Ascending aorta (tissue), 2 donors: ENCODE results near the gene PSMB7. TPM values are rescaled to one million over a fixed set of nuclear protein-coding genes. Genes with fewer than 3 reads are reported as not detected.

ENCODE experiments used
- DNase-seq, 2 donors: peaks; one replicate each; pipeline ENCODE4 v3.0.0-alpha.2; 2019; ENCODE audit warnings: low spot score in 2 of 2
- H3K27ac ChIP-seq, 2 donors: fragments of 200-600 bp; sonication (generic); one replicate each; pipeline ENCODE4 v1.5.1; 2016 to 2017; ENCODE audit warnings: mild to moderate bottlenecking in 1 of 2
- H3K27me3 ChIP-seq: fragments of 200-600 bp; sonication (generic); one replicate; pipeline ENCODE4 v1.5.1; 2017
- H3K36me3 ChIP-seq, 2 donors: fragments of 200-600 bp; sonication (generic); one replicate each; pipeline ENCODE4 v1.5.1; 2016
- H3K4me1 ChIP-seq, 2 donors: fragments of 200-600 bp; sonication (generic); one replicate each; pipeline ENCODE4 v1.5.1; 2016 to 2017; ENCODE audit warnings: mild to moderate bottlenecking in 1 of 2
- H3K4me3 ChIP-seq, 2 donors: fragments of 200-600 bp; sonication (generic); one replicate each; pipeline ENCODE4 v1.5.1; 2016 to 2017; ENCODE audit warnings: mild to moderate bottlenecking in 1 of 2
- H3K9me3 ChIP-seq, 2 donors: fragments of 200-600 bp; sonication (generic); one replicate each; pipeline ENCODE4 v1.5.1; 2016
- CTCF ChIP-seq, 3 experiments: fragments of 200-600 bp in 2 of 3; fragments of 450-650 bp in 1 of 3; sonication (generic) in 2 of 3; IDR thresholded peaks; one replicate each; pipeline ENCODE4 v1.5.1; 2016 to 2019; ENCODE audit warnings: antibody characterized with exemption in 3 of 3, mild to moderate bottlenecking in 1 of 3, moderate library complexity in 1 of 3
- intact Hi-C: fragments of 100-400 bp; cut with DNase I; formaldehyde crosslinking; loops from one replicate; pipeline ENCODE4 v1.15.1; 2023
- total RNA-seq: library from RNA; depleted of rRNA; stranded (reverse); fragments of >200 nt; gene quantifications from one replicate; pipeline ENCODE4 v1.1.0, GENCODE V29; 2016

Gene PSMB7
- total RNA-seq, 1 donor from 2014 or later, result 21.1 TPM

DNA sequence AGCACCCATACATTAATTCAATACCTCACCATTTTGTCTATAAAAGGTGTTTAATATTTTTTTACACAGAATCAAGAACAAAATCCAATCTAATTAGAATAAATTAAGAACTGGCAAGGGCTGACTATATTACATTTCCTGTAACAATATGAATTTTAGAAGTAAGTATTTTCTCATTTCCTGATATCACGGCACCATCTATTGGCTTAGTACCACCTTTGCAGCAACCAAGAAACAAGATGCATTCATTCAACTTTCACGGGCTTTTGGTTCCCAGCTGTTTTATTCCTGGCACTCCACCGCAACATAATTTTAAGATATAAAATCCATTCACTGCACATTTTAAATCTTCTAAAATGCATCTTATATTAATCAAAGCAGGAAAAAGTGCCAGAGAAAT lies 20.6 kb downstream of the PSMB7 start:
- intact Hi-C loops, result loop anchor here (10.0 kb wide), 1 partner anchor 270 kb away; no protein-coding TSS in a partner anchor
- H3K4me1 ChIP-seq, result peaks cover 3 to 4% of the 10 kb centered on the region in 2 donors
- TF ChIP-seq CTCF (IDR thresholded peaks at IDR 0.05), result no peak

GRCh38 chr9:124394167-124394566 lies 21.1 kb downstream of the PSMB7 start:
- no peak for DNase-seq
- H3K9me3 ChIP-seq, result no peaks in the 10 kb centered on the region
- intact Hi-C loops, result loop anchor here (10.0 kb wide), 1 partner anchor 269 kb away; no protein-coding TSS in a partner anchor
- H3K36me3 ChIP-seq, result peaks cover 0 to 5% of the 10 kb centered on the region in 2 donors
- no peak overlapping the region for H3K27ac ChIP-seq
- TF ChIP-seq CTCF (IDR thresholded peaks at IDR 0.05), result no peak
- H3K4me3 ChIP-seq, result no peak overlapping the region
- H3K4me1 ChIP-seq, result peaks cover 3 to 4% of the 10 kb centered on the region in 2 donors
- H3K27me3 ChIP-seq, result no peaks in the 10 kb centered on the region

More for the DNA sequence above, 20.6 kb downstream of the PSMB7 start:
- Histone ChIP-seq H3K9me3 (no peaks in the 10 kb centered on the region), H3K27ac (no peak overlapping the region), H3K36me3 (peaks cover 0 to 5% of the 10 kb centered on the region in 2 donors), H3K4me3 (no peak overlapping the region), H3K27me3 (no peaks in the 10 kb centered on the region)
- no peak for DNase-seq

- no peak overlapping the region for H3K4me3 ChIP-seq
- H3K36me3 ChIP-seq, result peaks cover 0 to 5% of the 10 kb centered on the region in 2 donors
- peaks cover 3 to 4% of the 10 kb centered on the region in 2 donors for H3K4me1 ChIP-seq
- intact Hi-C loops, result loop anchor here (10.0 kb wide), 1 partner anchor 268 kb away; no protein-coding TSS in a partner anchor
- no peaks in the 10 kb centered on the region for H3K27me3 ChIP-seq
- no peaks in the 10 kb centered on the region for H3K9me3 ChIP-seq
- no peak for DNase-seq
- TF ChIP-seq CTCF (IDR thresholded peaks at IDR 0.05), result no peak
- no peak overlapping the region for H3K27ac ChIP-seq
Observed at GRCh38 chr9:124392871-124393460, 22.3 kb downstream of the PSMB7 start.

DNA sequence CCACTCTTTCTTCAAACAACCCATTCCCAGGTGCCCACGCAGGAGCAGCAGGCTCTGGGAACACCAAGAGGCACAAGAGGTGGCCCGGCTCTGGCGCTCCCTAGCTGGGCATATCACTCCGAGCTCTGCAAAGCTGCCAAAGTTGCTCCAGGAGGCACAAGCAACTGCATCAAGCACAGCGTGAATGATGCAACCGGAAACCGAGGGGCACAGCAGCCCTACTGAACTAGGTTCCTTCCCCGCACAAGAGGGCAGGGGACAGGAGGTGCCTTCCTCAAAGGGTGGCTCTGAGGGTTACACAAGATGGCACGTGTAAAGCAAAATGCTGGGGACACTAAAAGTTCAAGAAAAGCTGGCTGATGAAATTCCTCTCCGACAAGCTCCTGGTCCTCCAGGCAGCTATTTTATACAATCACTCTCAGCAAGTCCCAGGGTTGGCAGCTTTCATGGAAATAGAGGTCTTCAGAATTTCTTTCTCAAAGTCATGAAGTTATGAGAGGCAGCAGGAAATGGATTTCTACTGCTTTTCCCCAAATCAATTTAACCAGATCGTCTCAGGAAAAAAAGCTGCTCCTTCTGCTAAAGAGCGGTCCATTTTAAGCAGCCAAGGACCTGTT lies 22.9 kb downstream of the PSMB7 start:
- Histone ChIP-seq H3K9me3 (no peaks in the 10 kb centered on the region), H3K4me3 (no peak overlapping the region), H3K4me1 (peaks cover 3 to 4% of the 10 kb centered on the region in 2 donors), H3K27me3 (no peaks in the 10 kb centered on the region), H3K27ac (no peak overlapping the region), H3K36me3 (peaks cover 0 to 5% of the 10 kb centered on the region in 2 donors)
- no peak for DNase-seq
- no peak for TF ChIP-seq CTCF (IDR thresholded peaks at IDR 0.05)
- intact Hi-C loops, result loop anchor here (10.0 kb wide), 1 partner anchor 268 kb away; no protein-coding TSS in a partner anchor

DNA sequence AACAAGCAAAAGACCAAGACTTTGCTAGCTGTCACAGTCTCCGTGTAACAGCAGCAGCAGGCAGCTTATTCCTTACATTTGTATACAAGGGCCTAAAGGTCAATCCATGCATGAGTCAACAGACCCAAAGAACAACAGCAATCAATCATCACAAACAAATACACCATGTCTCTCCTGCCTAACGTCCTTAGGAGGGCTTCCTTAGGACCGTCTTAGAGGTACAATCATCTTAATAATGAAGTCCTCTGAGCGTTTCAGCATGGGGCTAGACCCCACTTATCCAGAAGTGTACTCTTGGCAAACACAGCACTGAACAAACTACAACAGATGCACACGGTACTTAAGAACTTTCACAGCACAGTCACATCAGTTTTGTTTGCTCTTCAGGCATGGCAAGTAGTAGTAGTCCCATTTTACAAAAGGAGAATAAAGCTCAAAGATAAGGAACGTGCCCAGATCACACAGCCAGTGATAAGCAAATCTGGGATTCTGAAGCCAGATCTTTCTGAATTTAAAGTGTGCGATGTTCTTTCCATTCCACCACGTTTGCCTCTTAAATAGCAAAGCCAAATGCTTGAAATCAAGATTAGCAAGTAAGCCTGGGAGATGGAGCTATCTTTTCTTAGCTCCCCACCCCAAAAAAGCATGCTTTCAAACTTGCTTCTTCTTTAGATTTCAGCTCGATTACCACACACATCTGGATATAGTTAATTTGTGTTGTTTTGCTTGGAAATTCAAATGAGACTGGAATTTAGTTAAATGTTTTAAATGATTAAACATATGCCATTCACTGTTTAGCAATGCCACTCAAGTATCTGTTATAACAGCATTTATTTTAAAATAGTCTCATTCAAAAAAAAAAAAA lies 24.2 kb downstream of the PSMB7 start:
- H3K4me3 ChIP-seq, result no peak overlapping the region
- no peaks in the 10 kb centered on the region for H3K9me3 ChIP-seq
- H3K27me3 ChIP-seq, result no peaks in the 10 kb centered on the region
- H3K27ac ChIP-seq, result no peak overlapping the region
- DNase-seq, result no peak
- H3K4me1 ChIP-seq, result peaks cover 3 to 4% of the 10 kb centered on the region in 2 donors
- H3K36me3 ChIP-seq, result peaks cover 0 to 5% of the 10 kb centered on the region in 2 donors
- intact Hi-C loops, result loop anchor here (10.0 kb wide), 1 partner anchor 266 kb away; no protein-coding TSS in a partner anchor
- TF ChIP-seq CTCF (IDR thresholded peaks at IDR 0.05), result no peak
